IPS-18a (cell line): ENCODE results near the gene PTPN14.

Experiments used
- H3K27ac ChIP-seq: one replicate; pipeline ENCODE4 v1.5.1; 2013; ENCODE audit warnings: low read length
- H3K27me3 ChIP-seq: one replicate; pipeline ENCODE4 v1.6.1; 2013; ENCODE audit warnings: mild to moderate bottlenecking, low read length; ENCODE audit not compliant: control insufficient read depth, insufficient read depth
- H3K36me3 ChIP-seq: one replicate; pipeline ENCODE4 v1.6.1; 2013; ENCODE audit warnings: low read depth, low read length; ENCODE audit not compliant: control insufficient read depth
- H3K4me1 ChIP-seq: one replicate; pipeline ENCODE4 v1.6.1; 2013; ENCODE audit warnings: low read depth, low read length; ENCODE audit not compliant: control insufficient read depth
- H3K4me3 ChIP-seq: one replicate; pipeline ENCODE4 v1.5.1; 2013; ENCODE audit warnings: low read length
- H3K9ac ChIP-seq: one replicate; pipeline ENCODE4 v1.6.1; 2013; ENCODE audit warnings: mild to moderate bottlenecking, low read length, moderate library complexity
- H3K9me3 ChIP-seq: one replicate; pipeline ENCODE4 v1.6.1; 2013; ENCODE audit warnings: low read depth, low read length; ENCODE audit not compliant: control insufficient read depth

The PTPN14 gene

DNA sequence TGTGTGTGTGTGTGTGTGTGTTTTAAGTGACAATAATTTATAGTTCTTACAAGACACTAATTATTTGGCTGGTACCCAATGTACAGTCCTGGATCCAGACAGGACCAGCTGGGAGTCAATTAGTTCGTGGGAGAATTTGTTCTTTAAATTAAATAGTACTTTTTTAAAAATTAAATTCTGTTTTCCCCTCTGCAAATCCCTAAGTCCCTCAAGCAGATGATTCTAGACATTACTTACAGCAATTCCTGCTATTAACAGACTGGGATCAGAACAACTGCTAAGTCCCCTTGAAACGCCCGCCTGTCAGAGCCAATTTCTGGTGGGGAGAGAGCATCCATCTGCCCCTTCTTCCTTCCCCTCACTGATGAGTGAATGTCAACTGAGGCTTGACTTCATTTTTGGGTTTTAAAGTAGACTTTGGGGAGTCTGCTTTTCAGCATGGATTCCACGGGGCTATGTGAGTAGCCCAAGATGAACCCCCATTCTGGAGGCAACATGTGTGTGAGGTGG, 186.6 kb downstream of the PTPN14 start:
- Histone ChIP-seq H3K4me1 (no peaks in the 10 kb centered on the region), H3K9me3 (no peaks in the 10 kb centered on the region), H3K27ac (no peak overlapping the region), H3K27me3 (no peaks in the 10 kb centered on the region), H3K4me3 (no peak overlapping the region), H3K36me3 (peaks cover 16% of the 10 kb centered on the region), H3K9ac (no peak overlapping the region)

- Histone ChIP-seq H3K4me3 (no peak overlapping the region), H3K27ac (no peak overlapping the region), H3K9ac (no peak overlapping the region), H3K36me3 (peaks cover 16% of the 10 kb centered on the region), H3K27me3 (no peaks in the 10 kb centered on the region), H3K4me1 (no peaks in the 10 kb centered on the region), H3K9me3 (no peaks in the 10 kb centered on the region)
These were observed 187.0 kb downstream of the PTPN14 start for GRCh38 chr1:214364386-214364785.

DNA sequence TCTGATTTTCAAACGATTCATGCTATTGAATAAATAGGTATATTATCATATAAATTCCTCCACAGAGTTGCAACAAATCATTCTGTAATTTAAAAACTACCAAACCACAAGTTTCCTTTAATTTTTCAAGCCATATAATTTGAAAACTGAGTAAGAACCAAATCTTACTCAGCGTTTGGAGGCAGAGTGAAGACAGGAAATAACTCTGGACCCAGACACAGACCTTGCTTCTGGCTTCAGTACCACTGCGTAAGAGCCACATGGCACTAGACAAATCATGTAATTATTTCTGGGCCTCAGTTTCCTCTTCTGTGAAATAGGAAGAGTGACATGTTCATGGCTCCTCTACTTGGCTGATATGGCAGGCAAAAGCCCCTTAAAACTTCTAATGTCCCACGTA, 188.0 kb downstream of the PTPN14 start:
- Histone ChIP-seq H3K4me1 (no peaks in the 10 kb centered on the region), H3K36me3 (peaks cover 16% of the 10 kb centered on the region), H3K27me3 (no peaks in the 10 kb centered on the region), H3K4me3 (no peak overlapping the region), H3K9me3 (no peaks in the 10 kb centered on the region), H3K27ac (no peak overlapping the region), H3K9ac (no peak overlapping the region)

- Histone ChIP-seq H3K4me3 (no peak overlapping the region), H3K27me3 (no peaks in the 10 kb centered on the region), H3K36me3 (peaks cover 17% of the 10 kb centered on the region), H3K4me1 (no peaks in the 10 kb centered on the region), H3K9me3 (no peaks in the 10 kb centered on the region), H3K9ac (no peak overlapping the region), H3K27ac (no peak overlapping the region)
These were observed 189.1 kb downstream of the PTPN14 start for GRCh38 chr1:214362188-214362882.

GRCh38 chr1:214361636-214362035, 189.8 kb downstream of the PTPN14 start:
- no peak overlapping the region for H3K9ac ChIP-seq
- H3K27ac ChIP-seq, result no peak overlapping the region
- H3K27me3 ChIP-seq, result no peaks in the 10 kb centered on the region
- H3K36me3 ChIP-seq, result peaks cover 24% of the 10 kb centered on the region
- no peaks in the 10 kb centered on the region for H3K9me3 ChIP-seq
- H3K4me3 ChIP-seq, result no peak overlapping the region
- H3K4me1 ChIP-seq, result no peaks in the 10 kb centered on the region

- H3K27me3 ChIP-seq, result no peaks in the 10 kb centered on the region
- no peak overlapping the region for H3K9ac ChIP-seq
- H3K4me1 ChIP-seq, result no peaks in the 10 kb centered on the region
- no peaks in the 10 kb centered on the region for H3K9me3 ChIP-seq
- H3K4me3 ChIP-seq, result no peak overlapping the region
- peaks cover 24% of the 10 kb centered on the region for H3K36me3 ChIP-seq
- H3K27ac ChIP-seq, result no peak overlapping the region
These were observed 190.8 kb downstream of the PTPN14 start for GRCh38 chr1:214360525-214361164.

DNA sequence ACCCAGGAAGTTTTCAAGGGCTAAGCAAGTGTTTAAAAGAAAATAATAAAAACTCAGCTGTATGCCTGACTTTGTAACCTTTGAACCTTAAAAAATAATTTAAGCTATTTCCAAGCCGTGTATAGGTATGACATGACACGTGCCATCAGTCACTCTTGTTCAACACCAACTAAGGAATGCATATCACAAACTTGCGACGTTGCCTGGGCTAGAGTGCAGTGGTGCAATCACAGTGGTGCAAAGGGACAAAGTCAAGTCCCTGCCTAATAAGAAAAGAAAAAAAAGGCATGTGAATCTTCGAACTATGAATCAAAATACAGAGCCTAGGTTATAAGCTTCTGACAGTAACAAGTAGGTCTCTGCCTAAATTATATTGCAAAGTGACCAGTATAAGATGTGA, 191.3 kb downstream of the PTPN14 start:
- Histone ChIP-seq H3K27ac (no peak overlapping the region), H3K36me3 (peaks cover 24% of the 10 kb centered on the region), H3K4me1 (peaks cover 1% of the 10 kb centered on the region), H3K9me3 (no peaks in the 10 kb centered on the region), H3K4me3 (no peak overlapping the region), H3K27me3 (no peaks in the 10 kb centered on the region), H3K9ac (no peak overlapping the region)

GRCh38 chr1:214354440-214355148, 196.8 kb downstream of the PTPN14 start:
- Histone ChIP-seq H3K27ac (no peak overlapping the region), H3K4me3 (no peak overlapping the region), H3K36me3 (peaks cover 9% of the 10 kb centered on the region), H3K9ac (no peak overlapping the region), H3K4me1 (peaks cover 17% of the 10 kb centered on the region), H3K27me3 (no peaks in the 10 kb centered on the region), H3K9me3 (no peaks in the 10 kb centered on the region)

GRCh38 chr1:214352838-214353237, 198.6 kb downstream of the PTPN14 start:
- peaks cover 10% of the 10 kb centered on the region for H3K36me3 ChIP-seq
- no peaks in the 10 kb centered on the region for H3K27me3 ChIP-seq
- no peaks in the 10 kb centered on the region for H3K9me3 ChIP-seq
- no peak overlapping the region for H3K27ac ChIP-seq
- H3K9ac ChIP-seq, result no peak overlapping the region
- H3K4me3 ChIP-seq, result no peak overlapping the region
- H3K4me1 ChIP-seq, result peaks cover 22% of the 10 kb centered on the region

- H3K9ac ChIP-seq, result no peak overlapping the region
- H3K27me3 ChIP-seq, result no peaks in the 10 kb centered on the region
- peaks cover 22% of the 10 kb centered on the region for H3K4me1 ChIP-seq
- H3K27ac ChIP-seq, result no peak overlapping the region
- peaks cover 4% of the 10 kb centered on the region for H3K36me3 ChIP-seq
- H3K4me3 ChIP-seq, result no peak overlapping the region
- H3K9me3 ChIP-seq, result no peaks in the 10 kb centered on the region
These were observed 199.7 kb downstream of the PTPN14 start for GRCh38 chr1:214351551-214352277.

GRCh38 chr1:214349781-214350180, 201.6 kb downstream of the PTPN14 start:
- no peak overlapping the region for H3K4me3 ChIP-seq
- H3K9me3 ChIP-seq, result no peaks in the 10 kb centered on the region
- peaks cover 3% of the 10 kb centered on the region for H3K36me3 ChIP-seq
- no peak overlapping the region for H3K9ac ChIP-seq
- peak overlapping the region; percentile 40 for H3K27ac ChIP-seq
- no peaks in the 10 kb centered on the region for H3K27me3 ChIP-seq
- H3K4me1 ChIP-seq, result peaks cover 17% of the 10 kb centered on the region
